GM19240 (cell line): Measurements from ENCODE around the gene EEF1AKMT4.

Experiments used
- DNase-seq: peaks from one replicate; pipeline ENCODE4 v3.0.0; 2011; ENCODE audit warnings: low spot score; ENCODE audit not compliant: insufficient read length

EEF1AKMT4 gene

DNA sequence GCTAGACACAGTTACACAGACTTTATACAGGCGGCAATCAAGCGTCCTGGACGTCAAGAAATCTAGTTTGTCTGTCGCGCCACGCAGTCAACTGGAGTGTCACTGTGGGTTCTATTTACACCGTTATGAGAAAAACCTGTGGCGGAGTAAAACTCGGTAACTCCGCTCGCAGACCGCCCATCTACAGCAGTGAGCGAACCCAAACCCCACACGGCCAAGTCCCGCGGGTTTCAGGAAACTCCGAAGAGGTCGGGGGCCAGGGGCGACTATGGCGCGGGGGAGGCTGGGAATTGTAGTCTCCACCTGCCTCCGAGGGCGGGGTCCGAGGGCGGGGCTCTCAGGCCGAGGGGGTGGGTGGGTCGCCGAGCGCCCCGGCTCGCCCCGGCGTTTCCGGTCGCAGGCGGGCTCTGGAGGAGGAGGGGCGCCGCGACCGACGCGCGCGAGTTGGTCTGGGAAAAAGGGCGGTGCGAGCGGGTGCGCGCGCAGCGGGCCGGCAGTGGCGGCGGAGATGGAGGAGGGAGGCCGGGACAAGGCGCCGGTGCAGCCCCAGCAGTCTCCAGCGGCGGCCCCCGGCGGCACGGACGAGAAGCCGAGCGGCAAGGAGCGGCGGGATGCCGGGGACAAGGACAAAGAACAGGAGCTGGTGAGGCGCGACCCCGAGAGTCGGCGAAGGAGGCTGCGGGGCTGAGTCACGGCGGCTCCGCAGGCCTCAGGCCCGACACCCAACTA lies 49.5 kb downstream of the EEF1AKMT4 start, which contains the start of gene PSMD2:
Gene PSMD2, plus strand, starts transcription at position 483 of the 729 bp plus-strand sequence. Its CDS starts 26 bp downstream, at position 509.
- DNase-seq, result peak; percentile 96

DNA sequence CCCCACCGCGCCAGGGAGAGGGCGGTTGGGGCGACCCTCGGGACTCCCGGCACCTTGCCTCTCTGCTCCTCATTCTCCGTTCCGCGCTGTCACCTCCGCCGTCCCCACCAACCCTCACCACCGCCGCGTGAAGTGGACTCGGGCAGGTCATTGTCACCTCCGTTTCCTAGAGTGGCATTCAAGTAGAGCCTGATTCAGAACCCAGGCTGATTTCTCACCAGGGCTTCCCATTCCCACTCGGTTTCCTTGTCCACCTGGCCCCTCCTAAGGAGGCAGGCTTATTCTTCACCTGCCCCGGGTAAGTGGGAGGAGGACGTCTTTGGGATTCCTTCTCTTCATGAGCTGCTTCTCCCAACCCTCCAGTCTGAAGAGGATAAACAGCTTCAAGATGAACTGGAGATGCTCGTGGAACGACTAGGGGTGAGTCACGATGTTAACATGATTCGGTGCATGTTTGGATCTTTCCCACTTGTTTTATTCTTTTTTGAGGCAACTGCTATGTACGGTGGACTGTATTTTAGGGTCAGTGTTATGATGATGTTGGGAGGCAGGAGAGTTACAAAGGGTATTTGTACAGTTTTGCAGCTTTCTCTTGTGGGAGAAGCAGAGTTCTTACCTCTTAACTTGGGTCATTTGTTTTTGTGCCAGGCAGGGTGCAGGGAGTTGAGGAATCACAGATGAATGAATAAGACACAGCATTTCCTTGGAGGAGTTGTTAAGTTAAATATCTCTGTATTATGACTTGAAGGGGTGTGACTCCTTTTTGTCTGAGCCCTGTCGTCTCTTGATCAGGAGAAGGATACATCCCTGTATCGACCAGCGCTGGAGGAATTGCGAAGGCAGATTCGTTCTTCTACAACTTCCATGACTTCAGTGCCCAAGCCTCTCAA lies 50.3 kb downstream of the EEF1AKMT4 start:
- DNase-seq, result no peak

DNA sequence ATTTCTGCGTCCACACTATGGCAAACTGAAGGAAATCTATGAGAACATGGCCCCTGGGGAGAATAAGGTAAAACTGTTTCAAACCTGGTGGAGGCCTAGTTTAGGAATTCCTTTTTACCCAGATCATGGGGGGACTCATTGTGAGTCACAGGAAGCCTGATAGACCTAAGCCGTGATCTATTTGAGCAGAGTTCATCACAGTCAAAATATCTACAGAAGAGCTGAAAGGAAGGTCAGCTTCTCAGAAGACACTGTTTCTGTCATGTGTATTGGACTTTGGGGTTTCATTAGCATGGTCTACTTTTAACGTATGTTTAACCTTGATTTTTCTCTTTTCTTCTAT lies 50.9 kb downstream of the EEF1AKMT4 start:
- DNase-seq, result no peak

DNA sequence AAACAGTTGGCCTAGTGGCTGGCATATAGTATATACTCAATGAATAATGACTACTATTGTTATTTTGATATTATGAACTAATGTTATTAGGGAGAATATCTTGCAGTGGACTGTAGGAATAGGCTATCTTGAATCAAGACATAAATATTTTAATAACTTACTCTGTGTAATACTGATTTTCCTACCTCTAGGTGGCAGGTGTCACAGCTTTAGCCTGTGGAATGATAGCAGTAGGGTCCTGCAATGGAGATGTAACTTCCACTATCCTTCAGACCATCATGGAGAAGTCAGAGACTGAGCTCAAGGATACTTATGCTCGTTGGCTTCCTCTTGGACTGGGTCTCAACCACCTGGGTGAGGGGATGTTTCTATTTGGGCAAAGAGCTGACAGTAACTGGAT lies 56.1 kb downstream of the EEF1AKMT4 start:
- DNase-seq, result no peak

DNA sequence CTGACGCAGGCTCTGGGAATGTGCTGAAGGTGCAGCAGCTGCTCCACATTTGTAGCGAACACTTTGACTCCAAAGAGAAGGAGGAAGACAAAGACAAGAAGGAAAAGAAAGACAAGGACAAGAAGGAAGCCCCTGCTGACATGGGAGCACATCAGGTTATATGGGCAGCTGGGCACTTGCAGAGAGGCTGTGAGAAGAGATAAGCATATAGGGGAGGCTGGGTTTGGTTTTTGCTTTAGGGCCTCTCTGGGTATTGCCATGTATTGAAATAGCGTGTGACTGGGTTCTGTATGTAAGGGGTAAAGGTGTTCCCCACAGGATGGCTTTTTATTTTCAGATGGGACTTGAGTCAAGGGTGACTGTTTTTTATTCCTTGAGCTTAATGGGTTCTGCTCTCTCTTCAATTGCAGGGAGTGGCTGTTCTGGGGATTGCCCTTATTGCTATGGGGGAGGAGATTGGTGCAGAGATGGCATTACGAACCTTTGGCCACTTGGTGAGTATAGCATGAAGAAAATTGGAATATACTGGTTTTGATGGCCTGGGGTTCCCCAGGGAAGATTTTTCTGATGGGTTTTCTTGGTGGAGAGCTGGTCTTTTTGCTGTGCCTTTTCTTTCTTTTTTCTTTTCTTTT lies 57.0 kb downstream of the EEF1AKMT4 start:
- DNase-seq, result no peak

DNA sequence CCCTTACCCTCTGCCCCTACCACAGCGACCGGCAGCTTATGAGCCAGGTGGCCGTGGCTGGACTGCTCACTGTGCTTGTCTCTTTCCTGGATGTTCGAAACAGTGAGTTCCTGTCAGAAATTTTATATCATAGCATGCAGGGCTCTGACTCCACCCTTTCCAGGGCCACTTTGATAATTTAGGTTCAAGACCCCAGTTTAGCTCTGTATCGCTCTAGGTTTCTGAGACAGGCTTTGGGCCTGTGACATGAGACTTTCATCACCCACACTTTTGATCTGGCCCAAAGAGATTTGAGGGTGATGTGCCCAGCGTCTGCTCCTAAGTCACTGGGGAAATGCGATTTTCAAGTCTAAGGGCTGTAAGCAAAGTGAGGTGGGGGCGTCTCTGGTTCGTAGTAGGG lies 58.4 kb downstream of the EEF1AKMT4 start:
- no peak for DNase-seq
